Sciatic nerve (tissue), 2 donors: ENCODE measurements around the gene CCDC154. TPM values are rescaled to one million over a fixed set of nuclear protein-coding genes. Genes with fewer than 3 reads are reported as not detected.
A peak's percentile ranks its signal among the peaks of the same experiment; 100 is the strongest.

Experiments
- ATAC-seq: fragments of 200-7000 bp; cut with Tn5 transposase; one replicate; pipeline ENCODE4 v1.9.1; 2020; ENCODE audit warnings: mild to moderate bottlenecking, moderate library complexity
- DNase-seq: peaks from one replicate; pipeline ENCODE4 v3.0.0-alpha.2; 2020; ENCODE audit warnings: low spot score
- intact Hi-C: fragments of 100-400 bp; cut with DNase I; formaldehyde crosslinking; loops from one replicate; pipeline ENCODE4 v1.14.2; 2022
- total RNA-seq: library from RNA; stranded (reverse); fragmentation: NEBNext Ultra II Directional; extraction: Animal tissue kit (Norgen Biotek cat#: 25700); gene quantifications from one replicate; pipeline ENCODE4 v1.2.1, GENCODE V29; 2021
- donor health status: DM: no; HTN: no; CAD: no.
- donor health status: DM: no; HTN: no; CAD: no.

CCDC154 gene
- total RNA-seq, 1 donor from 2014 or later: 3.3 TPM

GRCh38 chr16:1403036-1403435 is 41.3 kb downstream of the CCDC154 start:
- DNase-seq (no peak), ATAC-seq (no peak)
- intact Hi-C loops: no loop called here

DNA sequence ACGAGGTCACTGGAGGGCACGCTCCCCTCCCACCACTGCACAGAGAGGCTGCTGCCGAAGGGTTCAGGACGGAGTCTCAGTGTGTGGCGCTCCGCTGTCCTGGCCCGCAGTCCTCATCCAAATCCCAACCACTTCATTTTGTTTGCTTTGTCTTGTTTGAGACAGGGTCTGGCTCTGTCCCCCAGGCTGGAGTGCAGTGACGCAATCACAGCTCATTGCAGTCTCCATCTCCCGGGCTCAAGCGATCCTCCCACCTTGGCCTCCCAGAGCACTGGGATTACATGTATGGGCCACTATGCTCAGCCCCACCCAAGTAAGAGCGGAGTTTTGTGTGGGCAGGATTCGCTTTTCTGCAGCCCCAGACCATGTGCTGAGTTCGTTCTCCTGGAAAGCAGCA is 42.6 kb downstream of the CCDC154 start:
- DNase-seq: no peak
- intact Hi-C loops: no loop called here
- no peak for ATAC-seq

DNA sequence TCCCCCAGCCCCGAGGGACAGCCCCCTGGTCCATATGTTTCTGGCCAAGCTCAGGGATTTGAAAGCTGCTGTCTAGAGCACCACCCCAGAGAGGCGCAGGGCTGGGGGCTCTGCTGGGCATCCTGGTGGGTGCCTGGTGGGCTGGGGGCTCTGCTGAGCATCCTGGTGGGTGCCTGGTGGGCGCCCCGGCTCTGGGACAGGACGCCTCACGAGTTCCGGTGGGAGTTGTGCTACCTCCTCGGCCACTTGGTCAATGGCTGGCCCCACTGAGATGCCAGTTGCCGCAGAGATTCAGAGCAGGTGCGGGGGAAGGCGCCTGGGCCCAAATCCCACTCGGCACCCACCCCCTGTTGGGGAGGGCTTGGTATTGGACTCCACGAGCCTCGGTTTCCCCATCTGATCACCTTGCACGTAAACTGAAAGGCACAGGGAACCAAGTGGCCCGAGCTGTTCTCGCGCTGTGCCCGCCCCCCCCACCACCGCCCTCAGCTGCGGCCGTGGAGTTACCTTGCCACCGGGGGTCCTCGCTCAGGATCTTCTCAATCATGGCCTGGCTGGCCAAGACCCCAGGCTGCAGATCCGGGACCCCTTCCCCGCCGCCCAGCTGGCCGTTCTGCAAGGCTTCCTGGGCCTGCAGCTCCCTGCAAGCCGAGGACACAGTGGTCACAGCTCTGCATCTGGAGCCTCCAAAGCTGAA is 43.1 kb downstream of the CCDC154 start:
- no peak for ATAC-seq
- intact Hi-C loops: no loop called here

DNA sequence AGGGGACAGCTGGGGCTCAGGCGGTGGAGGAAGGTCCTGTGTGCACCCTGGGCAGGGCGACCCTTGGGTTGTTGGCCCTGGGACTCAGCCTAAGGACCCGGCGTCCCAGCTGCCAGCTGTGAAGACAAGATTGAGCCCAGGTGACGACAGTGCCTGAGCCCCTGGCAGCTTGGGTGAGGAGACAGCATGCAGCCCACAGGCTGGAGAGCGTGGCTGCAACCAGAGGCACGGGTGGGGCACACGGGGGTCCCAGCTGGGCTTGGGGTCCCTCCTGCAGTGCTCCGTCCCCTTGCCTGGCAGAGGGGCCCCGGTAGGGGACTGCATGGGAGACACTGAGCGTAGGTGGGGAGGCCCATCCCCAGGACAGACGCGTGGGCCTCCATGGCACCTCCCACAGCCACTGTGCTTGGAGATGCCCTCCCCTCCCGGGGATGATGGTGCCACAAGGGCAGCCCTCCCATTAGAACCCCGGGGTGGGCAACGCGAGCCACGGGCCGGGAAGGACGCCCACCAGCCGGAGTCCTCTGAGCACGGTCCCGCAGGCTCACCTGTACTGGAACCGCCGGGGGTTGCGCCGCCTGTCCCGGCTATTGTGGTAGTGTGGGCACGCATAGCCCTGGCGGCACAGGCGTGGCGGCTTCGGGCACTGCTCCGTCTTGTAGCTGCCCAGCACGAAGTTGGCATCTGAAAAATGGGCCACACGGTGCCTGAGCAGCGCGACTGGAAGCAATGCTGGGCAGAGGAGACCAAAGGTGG is 45.4 kb downstream of the CCDC154 start:
- intact Hi-C loops: no loop called here
- ATAC-seq (peak; percentile 24), DNase-seq (no peak)

More for the DNA sequence above, 43.1 kb downstream of the CCDC154 start:
- DNase-seq: no peak

DNA sequence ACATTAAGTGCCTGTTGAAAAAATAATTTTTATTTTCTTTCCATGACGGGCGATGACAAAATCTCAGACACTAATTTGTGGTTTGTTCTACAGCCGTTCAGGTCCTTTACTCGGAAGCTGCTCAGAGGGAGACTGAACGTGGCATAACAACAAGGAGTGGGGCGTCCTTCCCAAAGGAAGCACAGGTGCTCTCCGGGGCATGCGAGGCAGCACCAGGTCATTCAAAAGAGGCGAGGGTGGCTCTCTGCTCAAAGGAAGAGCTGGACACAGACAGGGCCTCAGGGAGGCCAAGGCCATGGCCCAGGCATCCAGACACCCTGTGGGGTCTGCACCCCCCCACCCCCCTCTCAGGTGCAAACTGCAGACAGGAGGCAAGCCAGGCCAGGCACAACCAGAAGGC is 46.0 kb downstream of the CCDC154 start:
- no peak for ATAC-seq
- intact Hi-C loops: no loop called here

DNA sequence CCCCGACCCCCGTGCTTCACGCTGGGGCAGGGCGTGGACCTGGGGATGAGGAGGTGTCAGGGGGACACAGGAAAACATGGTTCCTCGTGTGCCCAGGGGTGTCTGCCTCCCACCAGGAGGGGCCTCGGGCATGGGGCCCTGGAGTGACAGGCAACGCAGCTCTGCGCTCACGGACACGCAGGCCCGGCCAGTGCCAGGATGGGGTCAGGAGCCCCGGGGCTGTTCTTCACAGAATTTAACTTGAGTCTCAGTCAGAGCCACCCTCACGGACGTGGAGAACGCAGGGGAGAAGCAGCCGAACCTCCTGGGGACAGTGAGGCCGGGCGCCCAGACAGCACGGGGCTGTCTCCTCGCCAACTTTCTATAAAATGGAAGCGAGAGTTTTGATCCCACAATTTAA is 46.6 kb downstream of the CCDC154 start:
- DNase-seq (no peak), ATAC-seq (no peak)
- intact Hi-C loops: no loop called here

More for the DNA sequence above, 46.0 kb downstream of the CCDC154 start:
- no peak for DNase-seq

- no peak for DNase-seq
- ATAC-seq: no peak
- intact Hi-C loops: no loop called here
Measured at GRCh38 chr16:1395444-1396031, 48.8 kb downstream of the CCDC154 start.

- no peak for DNase-seq
- intact Hi-C loops: no loop called here
- no peak for ATAC-seq
Measured at GRCh38 chr16:1394367-1394951, 49.9 kb downstream of the CCDC154 start.

DNA sequence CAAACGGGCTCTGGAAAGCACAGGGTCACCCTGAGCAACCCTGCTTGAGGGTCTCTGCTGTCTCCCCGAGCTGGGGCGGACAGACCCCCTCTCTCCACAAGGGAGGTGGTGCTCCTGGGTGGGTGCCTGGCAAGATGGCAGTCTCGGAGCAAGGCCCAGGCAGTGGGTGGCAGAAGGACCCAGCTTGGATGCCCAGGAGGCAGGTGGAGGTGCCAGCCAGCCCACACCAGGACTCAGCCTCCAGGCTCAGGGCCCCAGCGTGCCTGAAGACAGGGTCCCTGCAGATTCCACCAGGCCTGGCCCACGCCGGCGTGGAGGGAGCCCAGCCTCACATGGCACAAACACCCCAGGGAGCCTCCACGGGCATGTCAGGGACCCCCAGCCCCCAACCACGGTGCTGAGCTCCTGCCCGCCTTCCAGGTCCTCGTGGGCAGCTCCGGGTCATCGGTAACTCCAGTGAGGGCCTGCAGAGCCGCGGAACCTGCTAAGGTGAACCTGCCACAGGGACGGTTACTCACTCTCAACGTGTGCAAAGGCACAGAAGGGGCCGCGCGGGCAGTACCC is 50.7 kb downstream of the CCDC154 start:
- no peak for ATAC-seq
- intact Hi-C loops: no loop called here

DNA sequence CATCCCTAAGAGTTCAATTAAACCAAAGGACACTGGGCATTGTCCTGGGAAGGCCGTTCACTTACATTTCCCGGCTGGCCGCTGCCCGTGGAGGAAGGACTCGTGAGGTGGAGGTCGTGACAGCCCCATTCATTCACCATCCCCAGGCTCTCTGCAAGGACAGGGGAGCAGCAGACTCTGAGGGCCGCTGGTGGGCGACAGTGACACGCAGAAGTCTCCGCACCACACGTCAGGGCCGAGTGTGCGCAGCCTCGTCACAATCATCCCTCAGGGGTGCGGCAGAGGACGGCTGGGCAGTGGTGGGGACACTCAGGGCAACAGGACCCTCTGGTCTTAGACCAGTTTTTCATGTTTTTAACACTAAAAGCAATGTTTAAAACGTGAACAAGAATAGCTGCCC is 51.5 kb downstream of the CCDC154 start:
- no peak for DNase-seq
- ATAC-seq: no peak
- intact Hi-C loops: no loop called here

More for the DNA sequence above, 50.7 kb downstream of the CCDC154 start:
- DNase-seq: no peak

DNA sequence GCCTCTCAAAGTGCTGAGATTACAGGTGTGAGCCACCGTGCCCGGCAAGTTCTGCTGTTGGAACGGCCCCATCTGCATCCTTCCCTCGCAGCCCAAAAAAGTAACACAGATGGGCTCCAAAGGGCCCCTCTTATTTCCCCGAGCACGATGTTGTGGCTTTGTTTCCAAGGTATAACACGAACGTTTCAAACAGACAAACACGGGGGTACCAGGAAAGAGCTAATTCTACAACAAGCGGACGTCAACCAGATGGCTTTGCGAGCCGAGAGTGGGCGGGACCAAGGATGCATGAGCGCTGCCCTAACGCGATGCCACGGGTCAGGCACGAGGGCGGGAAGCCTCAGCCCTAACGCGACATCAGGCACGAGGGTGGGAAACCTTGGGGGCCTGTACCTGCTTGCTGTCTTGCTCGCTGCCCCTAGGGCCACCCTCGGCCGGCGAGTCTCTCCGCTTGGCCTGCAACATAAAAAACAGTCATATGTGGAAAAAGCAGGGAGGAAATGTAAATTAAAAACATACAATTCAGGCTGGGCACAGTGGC is 54.0 kb downstream of the CCDC154 start:
- intact Hi-C loops: no loop called here
- DNase-seq (no peak), ATAC-seq (no peak)

GRCh38 chr16:1389762-1390161 is 54.6 kb downstream of the CCDC154 start:
- intact Hi-C loops: no loop called here
- no peak for DNase-seq
- no peak for ATAC-seq

GRCh38 chr16:1387331-1387730 is 57.0 kb downstream of the CCDC154 start:
- no peak for DNase-seq
- intact Hi-C loops: no loop called here
- no peak for ATAC-seq

- ATAC-seq (no peak), DNase-seq (no peak)
- intact Hi-C loops: no loop called here
Measured at GRCh38 chr16:1385232-1385631, 59.1 kb downstream of the CCDC154 start.

Other genes starting within 250 kb of the CCDC154 start
- gene TPSG1, start 219.3 kb downstream of the CCDC154 start, total RNA-seq: 0.45 TPM
- gene TPSB2, start 214.4 kb downstream of the CCDC154 start, total RNA-seq: 18.5 TPM
- gene TPSAB1, start 203.9 kb downstream of the CCDC154 start, total RNA-seq: 11.5 TPM
- 0.27 TPM for gene TPSD1, start 188.5 kb downstream of the CCDC154 start, total RNA-seq
- 95.7 TPM for gene UBE2I, start 134.9 kb downstream of the CCDC154 start, total RNA-seq
- gene BAIAP3, start 110.9 kb downstream of the CCDC154 start, total RNA-seq: 3.9 TPM
- gene TSR3, start 92.7 kb downstream of the CCDC154 start, total RNA-seq: 35.8 TPM
- gene GNPTG, start 92.6 kb downstream of the CCDC154 start, total RNA-seq: 82.2 TPM
- 45.5 TPM for gene UNKL, start 29.9 kb downstream of the CCDC154 start, total RNA-seq
- 7.3 TPM for gene UQCC4, start 23.8 kb downstream of the CCDC154 start, total RNA-seq
- not detected for gene PERCC1, start 13.5 kb downstream of the CCDC154 start, total RNA-seq
- 67.0 TPM for gene CLCN7, start 30.5 kb upstream of the CCDC154 start, total RNA-seq
- not detected for gene PTX4, start 44.4 kb upstream of the CCDC154 start, total RNA-seq
- gene TELO2, start 48.8 kb upstream of the CCDC154 start, total RNA-seq: 27.9 TPM
- gene TMEM204, start 89.1 kb upstream of the CCDC154 start, total RNA-seq: 20.4 TPM
- gene IFT140, start 167.5 kb upstream of the CCDC154 start, total RNA-seq: 29.2 TPM
- gene CRAMP1, start 167.8 kb upstream of the CCDC154 start, total RNA-seq: 26.1 TPM
- gene JPT2, start 233.7 kb upstream of the CCDC154 start, total RNA-seq: 26.0 TPM